Stimulated activated CD8-positive, alpha-beta memory T cell treated with anti-CD3 and anti-CD28 coated beads, Interleukin-15, amount 100 ng/mL, for 24 hours (primary cell): Measurements from ENCODE around the gene DMRTA1.
"Not testable (repeated sequence)": the region's sequence is repeated elsewhere in the genome, so short reads cannot be mapped to it uniquely, and the experiment has no call there.

Experiments used
- DNase-seq: peaks from one replicate; pipeline ENCODE4 v3.0.0-alpha.2; 2020; ENCODE audit warnings: low read depth

Gene DMRTA1

DNA sequence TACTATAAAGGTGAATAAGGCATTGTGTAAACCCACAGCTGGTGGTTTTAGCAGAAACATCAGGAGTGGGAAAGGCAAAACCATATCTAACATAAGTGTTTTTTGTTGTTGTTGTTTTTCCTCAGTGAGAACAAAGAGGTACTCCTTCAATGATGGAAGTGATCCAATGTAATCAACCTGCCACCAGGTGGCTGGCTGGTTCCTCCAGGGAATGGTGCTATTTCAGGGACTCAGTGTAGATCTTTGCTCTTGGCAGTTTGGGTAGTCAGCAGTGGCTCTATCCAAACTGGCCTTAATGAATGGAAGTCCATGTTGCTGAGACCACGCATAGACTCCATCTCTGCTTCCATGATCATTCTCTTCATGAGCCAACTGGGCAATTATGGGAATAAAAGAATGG lies 10.8 kb downstream of the DMRTA1 start:
- no peak for DNase-seq

DNA sequence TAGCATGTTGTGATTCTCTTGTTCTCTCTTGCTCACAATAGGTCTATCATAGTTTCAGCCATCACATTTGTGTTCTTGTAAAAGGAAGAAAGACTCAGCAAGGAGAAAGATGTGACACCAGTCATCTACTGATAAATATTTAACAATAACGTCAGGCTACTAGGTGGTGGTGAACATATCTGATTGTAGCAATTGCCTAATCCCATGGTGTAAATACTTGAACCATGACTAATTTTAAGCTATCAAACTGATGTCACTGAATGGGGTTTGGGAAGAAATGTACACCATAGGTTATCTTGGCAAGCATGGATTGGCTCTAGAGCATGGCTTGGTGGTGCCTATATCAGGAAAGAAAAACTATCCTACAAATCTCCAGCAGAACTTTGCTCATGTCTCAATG lies 16.6 kb downstream of the DMRTA1 start:
- DNase-seq = no peak

DNA sequence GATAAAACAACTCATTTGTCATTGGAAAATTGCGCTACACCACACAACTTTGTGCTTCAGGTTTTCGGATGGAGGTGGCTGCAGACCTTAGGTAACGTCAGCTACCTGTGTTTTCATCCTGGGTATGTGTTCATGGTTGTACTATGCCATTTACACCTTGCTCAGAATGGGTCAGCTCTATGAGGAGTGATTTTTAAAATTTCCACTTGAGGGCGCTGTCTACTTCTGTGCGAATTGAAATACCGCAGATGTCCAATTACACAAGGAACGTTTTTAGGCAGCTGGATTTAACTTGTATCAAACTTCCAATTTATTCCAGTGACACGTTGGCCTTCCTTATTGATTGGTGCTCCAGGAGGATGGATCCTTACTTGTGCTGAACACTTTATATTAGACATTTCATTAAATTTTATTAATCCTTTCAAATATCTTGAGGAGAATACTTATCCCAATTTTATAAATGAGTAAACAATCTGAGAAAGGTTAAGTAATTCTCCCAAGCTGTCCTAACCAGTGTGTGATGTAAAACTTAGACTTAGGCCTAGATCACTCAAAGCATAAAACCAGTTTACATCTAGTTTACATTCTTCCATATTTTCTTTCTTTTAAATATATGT lies 23.4 kb downstream of the DMRTA1 start:
- DNase-seq = no peak

DNA sequence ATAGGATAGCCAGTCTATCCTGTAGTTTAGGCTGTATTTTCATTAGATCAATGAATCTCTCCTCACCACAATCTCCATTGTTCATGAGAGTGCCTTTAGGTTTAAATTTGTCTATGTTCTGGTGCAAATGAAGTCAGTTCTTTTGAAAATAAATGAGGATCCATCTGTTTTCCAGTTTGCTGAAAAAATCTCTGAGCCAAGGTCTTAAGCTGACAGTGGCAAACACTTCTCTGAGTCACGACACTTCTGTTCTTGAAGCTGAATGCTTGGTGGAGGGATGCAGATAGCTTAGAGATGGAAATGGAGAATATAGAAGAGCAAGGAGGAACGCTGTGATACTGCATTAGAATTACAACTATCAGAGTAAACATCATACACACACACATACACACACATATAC lies 34.9 kb downstream of the DMRTA1 start:
- no peak for DNase-seq

DNA sequence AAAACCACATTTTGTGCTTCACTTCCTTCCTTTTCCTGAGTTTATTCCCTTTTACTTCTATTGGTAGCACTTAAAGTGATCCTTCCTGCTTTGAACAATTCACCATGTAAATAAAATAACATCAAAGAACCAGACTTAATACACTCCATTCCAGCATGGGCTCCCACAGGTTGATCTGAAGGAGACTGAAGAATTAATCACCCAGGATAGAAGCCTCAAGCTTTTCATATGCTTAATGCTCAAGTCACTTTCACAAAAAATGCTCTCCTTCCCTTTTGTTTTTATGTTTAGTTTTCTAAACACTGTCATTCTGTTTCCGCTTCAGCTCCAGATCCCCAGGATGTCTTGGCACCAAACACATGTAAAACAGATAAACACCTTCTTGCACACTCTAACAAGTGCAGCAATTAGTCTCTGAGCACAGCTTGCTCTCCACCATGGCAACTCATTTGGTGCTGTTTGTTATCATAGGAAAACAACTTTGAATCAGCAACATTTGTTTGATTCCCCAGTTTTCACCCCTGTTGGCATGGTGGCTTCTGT lies 37.0 kb downstream of the DMRTA1 start:
- no peak for DNase-seq

DNA sequence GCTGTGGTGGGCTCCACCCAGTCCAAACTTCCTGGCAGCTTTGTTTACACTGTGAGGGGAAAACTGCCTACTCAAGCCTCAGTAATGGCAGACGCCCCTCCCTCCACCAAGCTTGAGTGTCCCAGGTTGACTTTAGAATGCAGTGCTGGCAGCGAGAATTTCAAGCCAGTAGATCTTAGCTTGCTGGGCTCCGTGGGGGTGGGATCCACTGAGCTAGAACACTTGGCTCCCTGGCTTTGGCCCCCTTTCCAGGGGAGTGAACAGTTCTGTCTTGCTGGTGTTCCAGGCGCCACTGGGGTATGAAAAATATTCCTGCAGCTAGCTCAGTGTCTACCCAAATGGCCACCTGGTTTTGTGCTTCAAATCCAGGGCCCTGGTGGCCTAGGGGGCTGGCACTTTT lies 49.6 kb downstream of the DMRTA1 start:
- DNase-seq = not testable (repeated sequence)
